Raji (cell line): ENCODE measurements around the gene ANGPTL7.

Source experiments
- POLR2A ChIP-seq: IDR thresholded peaks from 2 replicates; pipeline ENCODE4 v1.6.1; 2011; ENCODE audit warnings: low read depth, low read length, control low read depth; ENCODE audit not compliant: insufficient read depth

ANGPTL7 gene

DNA sequence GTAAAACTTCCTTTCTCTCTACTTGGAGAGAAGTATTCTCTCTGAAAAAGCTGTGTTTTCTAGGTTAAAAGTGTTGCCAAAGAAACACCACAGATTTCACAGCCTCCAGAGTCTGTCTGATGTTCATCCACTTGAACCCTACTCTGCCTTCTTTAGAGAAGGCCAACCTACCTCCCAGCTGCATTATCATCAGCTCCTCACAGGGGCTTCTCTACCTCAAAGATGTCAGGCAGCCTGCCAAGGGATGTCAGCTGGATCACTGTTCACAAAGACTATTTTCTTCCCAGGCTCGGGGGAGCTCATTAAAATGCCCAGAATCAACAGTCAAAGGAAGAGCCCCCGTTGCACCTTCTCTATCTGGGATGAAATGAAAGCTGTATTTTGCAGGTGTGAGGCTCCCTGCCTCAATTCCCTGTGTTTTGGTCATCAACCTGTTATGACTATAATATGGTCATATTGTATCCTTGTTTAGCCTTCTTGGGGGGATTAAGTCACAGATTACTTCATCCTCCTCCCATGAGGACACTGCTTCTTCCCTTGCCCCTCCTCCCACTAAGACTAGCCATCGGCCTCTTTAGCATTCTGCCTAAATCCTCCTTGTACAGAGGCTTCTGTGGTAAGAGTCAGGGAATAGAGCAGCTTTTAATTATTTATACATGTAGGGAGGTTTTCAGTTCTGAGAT is 25.7 kb downstream of the ANGPTL7 start:
- TF ChIP-seq POLR2A, result no peak

DNA sequence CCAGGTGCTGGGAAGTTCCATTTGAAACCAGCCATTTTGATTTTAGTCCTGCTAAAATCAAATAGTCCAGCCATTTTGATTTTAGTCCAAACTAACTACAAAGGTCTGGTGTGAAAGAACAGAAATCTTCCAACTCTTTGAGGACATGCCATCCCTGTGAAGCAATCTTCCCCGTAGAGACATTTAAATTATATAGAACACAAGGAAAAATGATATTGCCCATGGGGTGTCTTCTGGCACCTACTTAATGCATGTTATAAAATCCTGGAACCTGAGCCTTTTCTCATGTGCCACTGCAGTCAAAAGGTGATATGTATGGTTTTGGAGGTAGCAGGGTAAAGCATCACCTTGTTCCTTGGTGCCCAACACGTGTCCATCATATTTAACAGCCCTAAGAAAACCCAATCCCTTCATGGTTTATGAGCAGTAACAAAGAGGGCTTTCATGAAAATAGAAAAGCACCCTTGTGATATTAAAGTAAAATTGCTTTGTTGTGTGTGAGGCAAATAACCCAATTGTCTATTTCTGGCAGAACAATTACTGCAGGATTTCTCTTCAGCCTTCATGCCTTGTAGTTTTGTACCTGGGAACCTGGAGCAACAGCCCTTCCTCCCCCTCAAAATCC is 26.3 kb downstream of the ANGPTL7 start:
- TF ChIP-seq POLR2A, result no peak

- TF ChIP-seq POLR2A, result no peak
Measured at GRCh38 chr1:11216074-11216473, 26.9 kb downstream of the ANGPTL7 start.

GRCh38 chr1:11227106-11228077 is 38.2 kb downstream of the ANGPTL7 start:
- TF ChIP-seq POLR2A, result no peak

- TF ChIP-seq POLR2A, result no peak
Measured at GRCh38 chr1:11229203-11229602, 40.0 kb downstream of the ANGPTL7 start.

DNA sequence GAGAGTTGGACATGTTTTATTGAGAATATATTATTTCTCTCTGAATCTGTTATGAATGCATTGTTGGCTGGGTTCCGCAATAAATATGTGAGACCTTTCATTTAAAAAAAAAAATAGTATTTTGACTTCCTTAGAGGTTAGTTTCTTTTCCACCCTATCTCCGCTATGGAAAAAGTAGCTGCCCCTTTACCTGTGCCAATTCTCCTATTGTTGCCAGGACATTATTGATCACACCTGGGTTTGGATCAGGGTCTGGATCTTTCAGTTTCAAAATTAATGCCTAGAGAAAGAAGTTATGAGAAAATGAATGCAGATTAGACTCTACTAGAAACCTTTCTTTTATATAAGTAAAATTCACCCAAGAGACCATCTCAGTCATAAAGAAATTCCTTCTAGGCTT is 44.1 kb downstream of the ANGPTL7 start:
- no peak for TF ChIP-seq POLR2A

DNA sequence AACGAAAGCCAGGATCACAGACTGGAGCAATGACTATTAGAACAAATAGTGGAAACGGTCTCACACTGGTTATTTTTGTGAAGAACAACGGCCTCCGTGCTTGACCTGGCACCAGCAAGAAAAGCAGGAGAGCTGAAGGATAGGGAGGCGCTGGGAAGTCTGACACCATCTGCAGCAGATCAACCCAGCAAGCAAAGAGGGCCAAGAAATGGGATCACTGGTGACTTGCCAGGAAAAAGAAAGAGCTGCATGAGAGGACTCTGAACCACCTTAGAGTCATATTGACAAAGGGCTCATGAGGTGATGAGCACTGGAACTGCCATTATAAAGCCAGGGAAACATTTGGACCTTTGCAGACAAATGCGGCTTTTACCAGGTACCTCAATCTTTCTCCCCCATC is 48.2 kb downstream of the ANGPTL7 start:
- no peak for TF ChIP-seq POLR2A

- TF ChIP-seq POLR2A, result no peak
Measured at GRCh38 chr1:11238311-11238710, 49.2 kb downstream of the ANGPTL7 start.

- no peak for TF ChIP-seq POLR2A
Measured at GRCh38 chr1:11245248-11245647, 56.1 kb downstream of the ANGPTL7 start.
